ENCODE results near the gene CHRNA10. TPM values are rescaled to one million over a fixed set of nuclear protein-coding genes. Genes with fewer than 3 reads are reported as not detected.

Gene CHRNA10
- total RNA-seq, 1 experiment from 2014 or later = 1.9 TPM

- H3K4me1 ChIP-seq (replicated peaks; ENCODE audit: insufficient read depth) = no peaks in the 10 kb centered on the region
- H2AFZ ChIP-seq = no peak overlapping the region
- no peaks in the 10 kb centered on the region for H3K36me3 ChIP-seq (ENCODE audit: low read depth)
- H3K27me3 ChIP-seq (ENCODE audit: insufficient read depth, low read depth) = no peaks in the 10 kb centered on the region
- no peak for DNase-seq
- intact Hi-C loops (cut with micrococcal nuclease; ENCODE audit: unreplicated experiment) = no loop called here
- ChIA-PET POLR2A (ENCODE audit: unreplicated experiment) (no interaction called here), CTCF (no interaction called here)
- TF ChIP-seq CTCF (conservative IDR thresholded peaks at IDR 0.05) (no peak), EZH2 (IDR thresholded peaks at IDR 0.05; ENCODE audit: low read depth) (no peak)
- H3K79me2 ChIP-seq (ENCODE audit: low read depth) = no peaks in the 10 kb centered on the region
- no TSS peak for BruUV-seq (replicated peaks)
- no peak overlapping the region for H3K4me2 ChIP-seq
- no peak overlapping the region for H3K4me3 ChIP-seq
- no peak overlapping the region for H3K27ac ChIP-seq
- H3F3A ChIP-seq (ENCODE audit: insufficient read depth, low read depth) = no peaks in the 10 kb centered on the region
- no peaks in the 10 kb centered on the region for H4K20me1 ChIP-seq (ENCODE audit: insufficient read depth)
- no peaks in the 10 kb centered on the region for H3K9me3 ChIP-seq (ENCODE audit: insufficient read depth, low read depth)
- no peaks in the 10 kb centered on the region for H3K9me2 ChIP-seq (ENCODE audit: insufficient read depth)
Measured at GRCh38 chr11:3622521-3622920, 48.7 kb downstream of the CHRNA10 start.

- no peaks in the 10 kb centered on the region for H3K9me2 ChIP-seq (ENCODE audit: insufficient read depth)
- DNase-seq = no peak
- H4K20me1 ChIP-seq (ENCODE audit: insufficient read depth) = no peaks in the 10 kb centered on the region
- BruUV-seq (replicated peaks) = no TSS peak
- H3K4me3 ChIP-seq = no peak overlapping the region
- H3F3A ChIP-seq (ENCODE audit: insufficient read depth, low read depth) = no peaks in the 10 kb centered on the region
- intact Hi-C loops (cut with micrococcal nuclease; ENCODE audit: unreplicated experiment) = loop anchor here (10.0 kb wide), 1 partner anchor 163 kb away; no protein-coding TSS in a partner anchor
- no peaks in the 10 kb centered on the region for H3K27me3 ChIP-seq (ENCODE audit: insufficient read depth, low read depth)
- no peaks in the 10 kb centered on the region for H3K36me3 ChIP-seq (ENCODE audit: low read depth)
- H3K9me3 ChIP-seq (ENCODE audit: insufficient read depth, low read depth) = no peaks in the 10 kb centered on the region
- H3K4me1 ChIP-seq (replicated peaks; ENCODE audit: insufficient read depth) = no peaks in the 10 kb centered on the region
- ChIA-PET CTCF (no interaction called here), POLR2A (ENCODE audit: unreplicated experiment) (no interaction called here)
- H3K27ac ChIP-seq = no peak overlapping the region
- H2AFZ ChIP-seq = no peak overlapping the region
- no peaks in the 10 kb centered on the region for H3K79me2 ChIP-seq (ENCODE audit: low read depth)
- no peak for TF ChIP-seq EZH2 (IDR thresholded peaks at IDR 0.05; ENCODE audit: low read depth)
- no peak for TF ChIP-seq CTCF (conservative IDR thresholded peaks at IDR 0.05)
- no peak overlapping the region for H3K4me2 ChIP-seq
Measured at GRCh38 chr11:3617990-3618389, 53.2 kb downstream of the CHRNA10 start.

DNA sequence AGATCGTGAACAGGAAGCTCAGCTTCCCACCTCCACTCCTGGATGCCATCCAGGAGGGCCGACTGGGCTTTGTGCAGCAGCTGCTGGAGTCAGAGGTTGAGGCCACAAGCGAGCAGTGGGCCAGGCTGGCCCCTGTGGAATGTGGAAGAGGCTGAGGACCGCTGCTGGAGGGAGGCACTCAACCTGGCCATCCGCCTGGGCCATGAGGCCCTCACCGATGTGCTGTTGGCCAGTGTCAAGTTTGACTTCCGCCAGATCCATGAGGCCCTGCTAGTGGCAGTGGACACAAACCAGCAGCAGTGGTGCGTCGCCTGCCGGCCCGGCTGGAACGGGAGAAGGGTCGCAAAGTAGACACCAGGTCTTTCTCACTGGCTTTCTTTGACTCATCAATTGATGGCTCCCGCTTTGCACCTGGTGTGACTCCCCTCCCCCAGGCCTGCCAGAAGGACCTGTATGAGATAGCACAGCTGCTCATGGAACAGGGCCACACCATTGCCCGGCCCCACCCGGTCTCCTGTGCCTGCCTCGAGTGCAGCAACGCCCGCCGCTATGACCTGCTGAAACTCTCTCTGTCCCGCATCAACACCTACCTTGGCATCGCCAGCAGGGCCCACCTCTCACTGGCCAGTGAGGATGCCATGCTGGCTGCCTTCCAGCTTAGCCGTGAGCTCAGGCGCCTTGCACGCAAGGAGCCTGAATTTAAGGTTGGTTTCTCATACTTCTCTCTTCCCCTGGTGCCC is 54.3 kb downstream of the CHRNA10 start:
- Histone ChIP-seq H3K4me2 (no peak overlapping the region), H3K36me3 (ENCODE audit: low read depth) (no peaks in the 10 kb centered on the region), H3K4me1 (replicated peaks; ENCODE audit: insufficient read depth) (no peaks in the 10 kb centered on the region), H3K9me2 (ENCODE audit: insufficient read depth) (no peaks in the 10 kb centered on the region), H3K27me3 (ENCODE audit: insufficient read depth, low read depth) (no peaks in the 10 kb centered on the region), H2AFZ (no peak overlapping the region), H3K4me3 (no peak overlapping the region), H4K20me1 (ENCODE audit: insufficient read depth) (no peaks in the 10 kb centered on the region), H3K79me2 (ENCODE audit: low read depth) (no peaks in the 10 kb centered on the region), H3K9me3 (ENCODE audit: insufficient read depth, low read depth) (no peaks in the 10 kb centered on the region), H3F3A (ENCODE audit: insufficient read depth, low read depth) (no peaks in the 10 kb centered on the region), H3K27ac (no peak overlapping the region)
- TF ChIP-seq CTCF (conservative IDR thresholded peaks at IDR 0.05) (no peak), EZH2 (IDR thresholded peaks at IDR 0.05; ENCODE audit: low read depth) (no peak)
- ChIA-PET POLR2A (ENCODE audit: unreplicated experiment) (no interaction called here), CTCF (no interaction called here)
- DNase-seq = no peak
- intact Hi-C loops (cut with micrococcal nuclease; ENCODE audit: unreplicated experiment) = loop anchor here (10.0 kb wide), 1 partner anchor 162 kb away; no protein-coding TSS in a partner anchor
- no TSS peak for BruUV-seq (replicated peaks)

Data from PC-9 (cell line).